ENCODE measurements around the gene ECHS1.

The ECHS1 gene

DNA sequence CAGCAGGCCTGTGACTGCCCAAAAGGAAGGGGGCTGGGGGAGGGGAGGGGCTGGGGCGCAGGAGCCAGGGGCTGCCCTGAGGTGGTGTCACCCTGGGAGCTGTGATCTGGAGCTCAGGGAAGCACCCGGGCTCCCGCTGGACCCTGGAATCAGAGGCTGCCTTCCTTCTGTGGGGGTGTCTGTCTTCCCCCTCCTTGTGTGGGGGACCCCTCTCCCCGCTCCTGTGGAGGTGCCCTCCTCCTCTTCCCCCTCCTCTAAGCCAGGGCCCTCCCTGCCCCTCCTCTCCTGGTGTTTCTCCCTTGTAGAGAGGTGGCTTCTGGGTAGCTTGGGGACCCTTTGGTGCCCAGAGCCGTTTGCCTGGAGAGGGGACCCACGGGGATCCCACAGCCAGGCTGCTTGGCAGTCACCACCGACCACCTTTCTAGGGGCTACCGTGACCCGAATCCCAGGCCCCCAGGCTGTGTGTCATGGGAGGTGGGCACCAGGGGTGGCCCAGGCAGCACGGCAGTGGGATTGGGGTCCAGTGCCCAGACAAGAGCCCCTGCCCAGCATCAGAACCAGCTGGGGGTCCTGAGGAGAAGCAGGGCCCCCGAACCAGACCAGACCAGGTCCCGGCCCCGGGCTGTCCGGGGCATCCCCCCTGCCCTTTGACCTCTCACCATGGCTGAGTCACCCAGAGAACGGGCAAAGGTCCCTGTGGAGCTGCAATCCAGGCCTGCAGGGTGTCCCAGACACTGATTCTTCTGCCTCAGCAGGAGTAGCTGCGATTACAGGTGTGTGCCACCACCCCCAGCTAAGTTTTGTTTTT is 25.2 kb downstream of the ECHS1 start:
- no peak overlapping the region for H3K27ac ChIP-seq
- DNase-seq (ENCODE audit: low read depth, low spot score) = no peak

DNA sequence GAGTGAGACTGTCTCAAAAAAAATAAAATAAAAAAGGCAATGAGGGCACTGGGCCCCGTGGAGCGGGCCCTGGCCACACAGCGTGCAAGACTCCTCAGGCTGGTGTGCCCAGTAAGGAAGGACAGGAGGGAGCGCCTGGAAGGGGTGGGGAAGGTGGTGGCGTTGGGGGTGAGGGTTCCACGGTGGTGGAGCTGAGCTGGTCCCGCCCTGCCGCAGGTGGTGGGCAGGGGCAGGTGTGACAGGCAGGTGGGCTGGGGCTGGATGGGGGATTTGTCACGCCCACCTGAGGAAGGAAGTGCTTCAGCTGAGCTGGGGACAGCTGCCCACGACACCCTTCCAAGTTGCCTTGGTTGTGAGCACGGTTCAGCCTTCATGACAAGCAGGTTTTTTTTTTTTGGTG is 26.7 kb downstream of the ECHS1 start:
- DNase-seq (ENCODE audit: low read depth, low spot score) = no peak
- H3K27ac ChIP-seq = no peak overlapping the region

DNA sequence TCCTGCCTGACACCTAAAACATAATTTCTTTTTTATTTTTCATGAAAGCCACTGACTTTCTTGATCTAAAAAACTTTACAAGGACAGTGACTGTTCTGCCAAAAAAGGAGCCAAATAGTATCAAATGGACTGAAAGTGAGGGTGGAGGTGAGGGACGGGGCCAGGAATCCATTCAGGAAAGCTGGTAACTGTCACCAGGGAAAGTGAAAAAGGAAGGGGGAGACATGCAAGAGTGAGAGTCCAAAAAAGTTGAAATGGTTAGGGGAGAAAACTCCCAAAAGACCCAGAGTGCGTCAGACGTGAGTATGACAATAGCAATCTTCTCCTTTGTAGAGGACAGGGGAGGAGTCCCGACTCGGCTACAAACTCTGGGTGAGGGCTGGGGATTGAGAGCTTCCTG is 28.9 kb downstream of the ECHS1 start:
- H3K27ac ChIP-seq = no peak overlapping the region
- DNase-seq (ENCODE audit: low read depth, low spot score) = no peak

DNA sequence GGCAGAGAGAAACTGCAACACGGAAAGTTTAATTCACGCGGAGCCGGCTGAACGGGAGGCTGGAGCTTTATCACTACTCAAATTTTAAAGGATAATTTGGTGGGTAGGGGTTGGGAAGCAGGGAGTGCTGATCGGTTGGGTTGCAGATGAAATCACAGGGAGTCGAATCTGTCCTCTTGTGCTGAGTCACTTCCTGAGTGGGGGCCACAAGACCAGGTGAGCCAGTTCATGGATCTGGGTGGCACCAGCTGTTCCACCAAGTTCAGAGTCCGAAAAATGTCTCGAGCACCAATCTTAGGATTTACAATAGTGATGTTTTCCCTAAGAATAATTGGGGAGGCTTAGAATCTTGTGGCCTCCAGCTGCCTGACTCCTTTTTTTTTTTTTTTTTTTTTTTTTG is 29.6 kb downstream of the ECHS1 start:
- no peak overlapping the region for H3K27ac ChIP-seq
- no peak for DNase-seq (ENCODE audit: low read depth, low spot score)

DNA sequence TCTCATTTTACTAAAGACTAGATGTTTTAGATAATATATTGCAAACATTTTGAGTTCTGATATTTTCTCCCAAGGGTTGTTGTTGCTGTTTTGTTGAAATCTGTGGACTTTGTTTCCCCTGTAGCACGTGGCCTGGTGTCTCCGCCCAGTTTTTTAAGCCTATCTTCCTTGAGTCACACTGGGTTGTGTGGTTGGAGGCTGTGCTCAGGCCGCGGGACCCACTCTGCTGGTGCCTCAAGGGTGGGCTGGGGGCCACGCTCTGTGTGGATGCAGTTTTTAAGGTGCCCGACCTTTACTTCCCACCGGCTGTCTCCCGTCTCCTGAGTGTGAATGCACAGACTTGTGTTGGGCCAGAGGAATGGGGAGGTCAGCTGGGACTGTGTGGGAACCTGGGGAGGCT is 30.2 kb downstream of the ECHS1 start:
- H3K27ac ChIP-seq = no peak overlapping the region
- DNase-seq (ENCODE audit: low read depth, low spot score) = no peak

DNA sequence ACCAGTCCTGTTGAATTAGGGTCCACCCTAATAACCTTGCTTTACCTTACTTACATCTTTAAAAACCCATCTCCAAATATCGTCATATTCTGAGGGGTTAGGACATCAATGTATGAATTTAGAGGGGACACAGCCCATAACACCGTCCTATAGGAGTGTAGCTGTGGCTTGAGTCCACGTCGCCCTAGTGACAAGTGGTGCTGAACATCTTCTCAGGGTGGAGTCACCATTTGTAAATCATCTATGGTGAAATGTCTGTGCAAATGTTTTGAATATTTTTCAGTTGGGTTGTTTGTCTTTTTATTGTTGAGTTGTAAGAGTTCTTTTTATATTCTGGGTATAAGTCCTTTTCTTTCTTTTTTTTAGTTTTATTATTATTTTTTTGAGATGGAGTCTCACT is 31.2 kb downstream of the ECHS1 start:
- H3K27ac ChIP-seq = no peak overlapping the region
- no peak for DNase-seq (ENCODE audit: low read depth, low spot score)

DNA sequence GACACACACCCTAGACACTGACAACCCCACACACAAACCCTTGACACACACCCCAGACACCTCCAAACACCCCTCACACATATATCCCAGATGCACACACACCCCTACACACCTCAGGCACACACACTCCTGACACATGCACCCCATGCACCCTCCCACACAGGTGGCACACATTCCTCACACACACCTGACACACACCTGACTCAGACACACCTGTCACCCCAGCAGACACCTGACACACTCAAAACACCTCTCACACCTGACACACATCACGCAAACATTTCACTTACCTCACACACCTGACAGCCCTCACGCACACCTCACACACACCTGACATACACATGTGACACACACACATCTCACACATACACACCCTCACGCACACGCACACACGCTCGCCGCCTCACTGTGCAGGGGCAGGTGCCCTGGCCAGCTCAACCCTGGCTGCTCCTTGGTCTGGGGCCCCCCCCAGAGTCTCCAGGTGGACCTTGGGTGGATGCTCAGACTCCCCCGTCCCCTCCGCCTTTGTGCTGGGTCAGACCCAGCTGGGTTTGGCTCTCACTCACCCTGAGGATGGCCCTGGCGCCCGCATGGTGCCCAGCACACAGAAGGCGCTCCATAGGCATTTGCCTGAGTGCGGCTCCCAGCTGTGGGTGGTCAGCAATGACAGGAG is 33.3 kb downstream of the ECHS1 start:
- DNase-seq (ENCODE audit: low read depth, low spot score) = no peak

DNA sequence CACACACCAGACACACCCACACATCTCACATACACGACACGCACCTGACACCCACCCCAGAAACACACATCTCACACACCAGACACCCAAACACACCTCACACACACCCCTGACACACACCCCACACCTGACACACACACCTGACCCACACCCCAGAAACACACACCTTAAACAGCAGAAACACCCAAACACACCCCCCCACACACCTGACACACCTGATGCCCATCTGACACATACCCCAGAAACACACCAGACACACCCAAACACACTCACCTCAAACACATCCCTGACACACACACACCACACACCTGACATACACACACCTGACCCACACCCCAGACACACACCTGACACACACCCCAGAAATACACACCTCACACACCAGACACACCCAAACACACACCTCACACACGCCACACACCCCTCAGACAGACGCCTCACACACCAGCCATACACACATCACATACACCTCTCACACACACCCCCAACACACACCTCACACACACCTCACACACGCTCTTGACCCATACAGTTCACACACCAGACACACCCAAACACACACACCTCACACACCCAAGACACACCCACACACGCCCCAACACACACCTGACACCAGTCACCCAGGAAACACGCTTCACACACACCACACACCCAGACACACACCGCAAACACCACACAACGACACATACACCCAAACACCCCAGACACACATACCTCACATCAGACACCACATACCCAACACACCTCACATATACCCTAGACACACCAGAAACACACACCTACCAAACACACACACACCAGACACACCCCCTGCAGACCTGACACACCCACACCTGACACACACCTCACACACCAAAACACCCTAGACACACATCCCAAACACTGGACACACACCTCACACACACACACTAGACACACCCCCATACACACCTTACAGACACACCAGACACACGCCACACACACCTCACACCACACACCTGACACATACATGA is 34.8 kb downstream of the ECHS1 start:
- no peak for DNase-seq (ENCODE audit: low read depth, low spot score)
- H3K27ac ChIP-seq = no peak overlapping the region

More for the DNA sequence above, 33.3 kb downstream of the ECHS1 start:
- no peak overlapping the region for H3K27ac ChIP-seq

DNA sequence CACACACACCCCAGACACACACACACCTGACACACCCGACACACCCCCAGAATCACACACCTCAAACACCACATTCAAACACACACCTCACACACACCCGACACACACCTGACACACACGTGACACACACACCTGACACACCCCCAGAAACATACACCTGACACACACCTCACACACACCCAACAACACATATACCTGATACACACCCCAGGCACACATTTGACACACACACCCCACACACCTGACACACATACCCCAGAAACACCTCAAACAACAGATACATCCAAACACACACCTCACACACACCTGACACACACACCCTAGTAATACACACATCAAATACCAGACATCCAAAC is 35.8 kb downstream of the ECHS1 start:
- DNase-seq (ENCODE audit: low read depth, low spot score) = no peak
- no peak overlapping the region for H3K27ac ChIP-seq

DNA sequence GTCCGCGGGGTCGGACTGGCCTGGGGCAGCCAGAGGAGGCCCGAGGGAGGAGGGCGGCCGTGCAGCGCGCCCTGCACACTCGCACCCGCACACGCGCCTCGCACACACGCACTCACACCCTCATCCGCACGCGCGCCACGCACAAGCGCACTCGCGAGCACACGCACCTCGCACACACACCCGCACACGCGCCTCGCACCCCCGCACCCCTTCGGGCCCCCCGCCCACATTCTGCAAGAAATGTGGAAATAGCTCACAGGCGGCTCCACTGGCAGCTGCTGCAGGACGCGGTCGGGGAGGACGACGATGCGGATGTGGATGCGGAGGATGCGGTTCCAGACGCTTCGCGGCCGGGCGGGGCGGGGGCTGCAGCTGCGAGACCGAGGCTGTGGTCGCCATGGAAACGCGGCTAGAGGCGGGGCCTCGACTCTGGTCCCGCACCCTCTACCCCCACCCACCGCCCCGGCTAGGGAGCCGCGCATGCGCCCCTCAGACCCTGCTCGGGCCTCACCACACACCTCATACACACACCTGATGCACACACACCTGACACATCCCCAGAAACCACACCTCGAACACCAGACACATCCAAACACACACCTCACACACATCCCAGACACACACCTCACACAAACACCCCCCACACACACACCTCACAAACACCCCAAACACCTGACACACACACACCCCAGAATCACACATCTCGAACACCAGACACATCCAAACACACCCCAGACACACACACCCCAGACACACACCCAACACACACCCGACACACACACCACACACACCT is 36.4 kb downstream of the ECHS1 start, which contains the start of gene CALY:
TSS of gene CALY (minus strand) at position 320 of the 793 bp plus-strand sequence. CDS start 7,907 bp downstream, outside the sequence.
- no peak for DNase-seq (ENCODE audit: low read depth, low spot score)
- H3K27ac ChIP-seq = no peak within 1 kb of the TSS

DNA sequence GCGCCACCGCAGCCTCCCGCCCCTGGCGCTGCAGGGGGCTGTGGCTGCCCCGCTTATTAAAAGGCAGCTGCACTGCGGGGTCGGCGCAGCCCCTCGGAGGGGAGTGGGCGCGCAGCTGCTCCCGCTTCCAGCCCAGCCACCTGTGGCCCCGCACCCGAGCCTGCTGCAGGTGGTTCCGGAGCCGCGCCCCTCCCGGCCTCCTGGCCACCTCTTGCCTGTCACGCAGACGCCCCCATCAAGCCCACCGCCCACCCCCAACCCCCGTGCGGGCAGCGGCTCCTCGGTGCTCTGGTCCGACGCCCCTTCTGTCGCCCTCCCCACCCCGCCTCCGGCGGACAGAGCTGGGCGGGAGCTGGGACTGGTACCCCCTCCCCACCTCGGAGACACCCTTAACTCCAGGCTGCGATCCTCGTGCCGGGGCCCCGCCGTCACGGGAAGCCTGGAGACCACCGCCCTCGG is 37.0 kb downstream of the ECHS1 start:
- H3K27ac ChIP-seq = no peak overlapping the region
- DNase-seq (ENCODE audit: low read depth, low spot score) = no peak

DNA sequence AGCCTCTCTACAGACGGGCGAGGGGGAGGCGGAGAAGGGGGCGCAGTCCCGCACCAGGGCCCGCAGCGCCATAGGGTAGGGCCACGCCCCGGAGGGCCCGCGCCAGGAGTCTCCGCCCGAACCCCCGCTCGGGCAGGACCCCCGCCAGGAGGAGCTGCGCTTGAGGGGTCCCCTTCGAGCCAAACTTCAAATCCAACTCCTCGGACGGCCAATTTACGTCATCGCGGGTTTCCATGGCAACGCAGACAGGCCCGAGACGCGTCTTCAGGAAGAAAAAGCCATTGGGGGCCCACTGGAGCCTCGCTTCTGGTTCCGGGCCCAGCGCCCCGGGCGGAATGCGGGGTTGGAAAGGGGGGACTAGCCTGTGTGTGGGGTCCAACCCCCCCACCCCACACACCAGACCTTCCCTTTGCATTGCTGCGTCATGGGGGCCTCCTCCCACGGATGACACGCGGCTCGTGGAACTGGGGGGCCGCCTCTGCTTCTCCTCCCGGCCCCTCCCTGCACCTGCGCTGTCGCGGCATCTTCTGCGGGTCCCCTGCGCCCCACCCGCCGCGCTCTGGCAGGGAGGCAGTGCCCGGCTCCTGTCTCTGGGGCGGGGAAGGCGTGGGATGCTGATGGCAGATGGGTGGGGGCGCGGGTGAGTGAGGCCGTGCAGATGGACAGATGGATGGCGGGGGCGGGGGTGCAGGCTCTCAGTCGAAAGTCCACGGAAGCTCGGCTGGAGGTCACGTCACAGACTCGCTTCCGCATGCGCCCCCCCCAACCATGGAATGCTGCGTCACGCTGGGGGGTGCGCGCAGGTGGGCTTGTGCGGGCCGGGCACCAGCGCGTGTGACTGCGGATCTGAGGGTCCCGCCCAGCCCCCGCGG is 37.7 kb downstream of the ECHS1 start:
- H3K27ac ChIP-seq = no peak overlapping the region
- no peak for DNase-seq (ENCODE audit: low read depth, low spot score)

DNA sequence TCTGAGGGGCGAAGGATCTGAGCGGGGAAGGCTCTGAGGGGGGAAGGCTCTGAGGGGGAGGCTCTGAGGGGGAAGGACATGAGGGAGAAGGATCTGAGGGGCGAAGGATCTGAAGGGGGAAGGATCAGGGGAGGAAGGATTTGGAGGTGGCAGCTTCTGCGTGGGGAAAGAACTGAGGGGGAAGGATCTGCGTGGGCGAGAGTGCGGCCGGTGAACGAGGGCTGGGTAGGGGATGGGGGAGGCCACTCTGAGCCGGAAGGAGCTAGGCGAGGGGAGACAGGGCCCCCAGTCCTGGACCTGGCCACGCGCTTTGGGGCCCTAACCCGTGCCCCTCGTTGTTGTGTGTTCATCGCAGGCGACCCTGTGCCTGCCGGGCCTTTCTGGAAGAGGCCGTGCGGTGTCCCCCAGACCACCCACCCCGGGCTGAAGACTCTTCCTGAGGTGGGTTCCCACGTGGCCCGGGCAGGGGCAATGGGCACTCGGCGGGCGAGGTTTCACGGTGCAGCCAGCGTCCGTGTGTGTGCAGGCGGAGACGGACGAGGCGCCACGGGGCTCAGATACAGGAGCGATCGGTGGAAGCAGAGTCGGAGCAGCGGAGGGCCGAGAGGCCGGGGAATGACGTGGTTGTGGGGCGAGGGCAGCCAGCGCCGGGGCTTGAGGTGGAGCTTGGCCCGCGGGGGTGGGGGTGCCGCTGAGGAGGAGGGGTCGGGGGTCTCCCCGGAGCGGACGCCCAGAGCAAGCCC is 38.5 kb downstream of the ECHS1 start:
- DNase-seq (ENCODE audit: low read depth, low spot score) = no peak
- no peak overlapping the region for H3K27ac ChIP-seq

DNA sequence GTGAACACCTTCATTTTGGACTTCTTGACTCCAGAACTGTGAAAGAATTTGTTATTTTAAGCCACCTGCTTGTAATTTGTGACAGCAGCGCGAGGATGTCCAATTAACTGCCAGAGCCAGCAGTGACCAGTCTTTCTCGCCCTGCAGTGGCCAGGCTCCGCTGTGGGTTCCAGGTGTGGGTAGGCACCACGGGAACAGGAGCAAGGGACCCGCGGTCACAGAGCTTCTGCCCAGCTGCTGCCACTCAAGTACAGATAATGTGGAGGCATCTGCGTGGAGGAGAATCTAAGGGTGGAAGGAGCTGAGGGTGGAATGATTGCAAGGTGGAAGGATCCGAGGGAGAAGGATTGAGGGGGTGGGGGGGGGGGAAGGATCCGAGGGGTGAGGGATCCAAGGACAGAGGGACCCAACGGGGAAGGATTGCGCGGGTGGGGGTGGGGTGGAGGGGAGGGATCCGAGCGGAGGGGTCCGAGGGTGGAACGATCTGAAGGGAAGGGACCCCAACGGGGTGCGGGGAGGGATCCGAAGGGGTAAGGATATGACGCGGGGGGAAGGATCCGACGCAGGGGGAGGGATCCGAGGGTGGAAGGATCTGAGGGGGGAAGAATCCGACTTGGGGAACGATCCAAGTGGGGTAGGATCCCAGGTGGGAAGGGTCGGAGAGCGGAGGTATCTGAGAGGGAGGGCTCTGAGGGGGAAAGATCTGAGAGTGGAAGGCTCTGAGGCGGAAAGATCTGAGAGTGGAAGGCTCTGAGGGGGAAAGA is 40.0 kb downstream of the ECHS1 start:
- H3K27ac ChIP-seq = no peak overlapping the region
- DNase-seq (ENCODE audit: low read depth, low spot score) = no peak

DNA sequence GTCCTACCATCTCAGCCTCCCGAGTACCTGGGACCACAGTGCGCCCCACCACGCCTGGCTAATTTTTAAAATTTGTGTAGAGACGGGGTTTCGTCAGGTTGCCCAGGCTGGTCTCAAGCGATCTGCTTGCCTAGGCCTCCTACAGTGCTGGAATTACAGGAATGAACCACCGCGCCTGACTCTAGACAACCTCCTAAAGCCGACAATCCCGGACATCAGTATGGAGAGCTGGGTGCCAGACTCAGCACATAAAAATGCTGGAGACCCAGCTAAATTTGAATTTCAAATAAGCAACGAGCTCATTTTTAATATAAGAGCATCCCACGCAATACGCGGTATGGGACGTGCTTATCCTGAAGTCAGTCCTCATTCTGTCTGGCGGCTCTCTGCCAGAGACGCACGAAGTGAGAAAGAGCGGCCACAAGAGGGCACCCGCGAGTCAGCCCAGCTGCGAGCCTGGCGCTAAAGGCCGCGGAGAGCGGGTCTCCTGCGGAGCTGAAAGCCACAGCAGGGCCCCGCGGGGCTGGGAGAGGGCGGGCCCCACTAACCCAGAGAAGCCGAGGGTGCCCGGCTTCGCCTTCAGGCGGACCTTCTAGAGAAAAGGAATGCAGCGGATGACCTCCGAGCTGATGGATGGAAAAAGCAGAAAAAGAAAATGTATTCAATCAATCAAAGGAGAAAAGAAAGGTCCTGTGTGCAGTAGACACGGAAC is 43.5 kb downstream of the ECHS1 start:
- H3K27ac ChIP-seq = no peak overlapping the region

DNA sequence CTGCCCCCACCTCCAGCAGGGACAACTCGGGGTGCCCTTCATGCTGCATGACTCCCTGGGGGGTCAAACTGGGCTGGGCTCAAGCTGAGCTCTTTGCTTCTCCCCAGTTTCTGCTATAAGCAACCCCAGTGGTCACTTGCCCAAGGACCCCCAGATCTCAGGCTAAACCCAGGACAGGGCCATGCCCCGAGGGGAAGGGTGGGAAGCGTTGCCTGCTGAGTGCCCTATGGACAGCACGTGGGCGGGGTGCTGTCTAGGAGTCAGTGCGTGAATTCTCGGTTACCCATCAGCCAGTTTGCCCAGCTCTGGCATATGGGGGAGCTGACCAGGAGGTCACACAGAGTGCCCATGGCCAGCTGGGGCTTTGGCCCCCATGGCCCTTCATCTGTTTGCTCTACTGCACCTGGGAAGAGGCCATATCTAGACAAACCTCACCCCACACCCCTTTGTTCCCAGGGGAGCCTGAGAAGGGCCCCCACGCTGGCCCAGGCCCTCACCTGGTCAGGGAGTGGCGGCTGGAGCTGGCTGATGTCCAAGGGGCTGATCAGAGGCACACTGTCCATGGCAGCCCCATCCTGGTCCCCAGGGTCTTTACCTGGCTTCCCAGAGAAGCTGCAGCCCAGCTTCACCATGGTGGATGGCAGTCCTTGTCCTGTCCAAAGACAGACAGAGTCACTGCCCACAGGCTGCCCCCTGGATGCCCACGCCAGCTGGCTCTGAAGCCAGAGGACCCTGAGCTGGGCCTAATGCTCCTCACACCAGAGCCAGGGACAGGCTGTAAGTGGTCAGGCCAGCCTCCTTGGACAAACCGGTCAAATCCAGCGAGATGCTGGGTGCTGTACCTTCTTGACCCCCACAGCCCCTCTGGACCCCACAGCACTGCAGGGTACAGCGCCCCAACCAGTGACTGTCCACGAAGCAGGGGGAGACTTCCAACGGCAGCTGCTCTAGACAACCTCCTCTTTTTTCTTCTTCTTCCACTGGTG is 44.5 kb downstream of the ECHS1 start:
- H3K27ac ChIP-seq = no peak overlapping the region
- DNase-seq (ENCODE audit: low read depth, low spot score) = no peak

More for the DNA sequence above, 43.5 kb downstream of the ECHS1 start:
- no peak for DNase-seq (ENCODE audit: low read depth, low spot score)
